ENCODE data around the gene TIRAP.

TIRAP gene

GRCh38 chr11:126328001-126328390 lies 45.1 kb downstream of the TIRAP start:
- FAIRE-seq, result no peak

- FAIRE-seq, result no peak
These were observed 45.6 kb downstream of the TIRAP start for GRCh38 chr11:126328444-126328843.

- no peak for FAIRE-seq
These were observed 46.2 kb downstream of the TIRAP start for GRCh38 chr11:126328938-126329643.

- no peak for FAIRE-seq
These were observed 46.8 kb downstream of the TIRAP start for GRCh38 chr11:126329644-126330211.

GRCh38 chr11:126331286-126331685 lies 48.4 kb downstream of the TIRAP start:
- no peak for FAIRE-seq

GRCh38 chr11:126332221-126332711 lies 49.4 kb downstream of the TIRAP start:
- FAIRE-seq, result no peak

GRCh38 chr11:126333142-126333541 lies 50.2 kb downstream of the TIRAP start:
- no peak for FAIRE-seq

- FAIRE-seq, result no peak
These were observed 52.0 kb downstream of the TIRAP start for GRCh38 chr11:126334659-126335462.

- FAIRE-seq, result no peak
These were observed 52.5 kb downstream of the TIRAP start for GRCh38 chr11:126335463-126335760.

- no peak for FAIRE-seq
These were observed 53.2 kb downstream of the TIRAP start for GRCh38 chr11:126336138-126336541.

GRCh38 chr11:126336671-126337101 lies 53.8 kb downstream of the TIRAP start:
- FAIRE-seq, result no peak

GRCh38 chr11:126337126-126337473 lies 54.2 kb downstream of the TIRAP start:
- no peak for FAIRE-seq

- FAIRE-seq, result no peak
These were observed 54.8 kb downstream of the TIRAP start for GRCh38 chr11:126337474-126338241.

- FAIRE-seq, result no peak
These were observed 55.6 kb downstream of the TIRAP start for GRCh38 chr11:126338346-126339055.

GRCh38 chr11:126339073-126339862 lies 56.4 kb downstream of the TIRAP start:
- no peak for FAIRE-seq

GRCh38 chr11:126339863-126340434 lies 57.1 kb downstream of the TIRAP start:
- no peak for FAIRE-seq

- FAIRE-seq, result no peak
These were observed 58.2 kb downstream of the TIRAP start for GRCh38 chr11:126340960-126341606.

GRCh38 chr11:126341760-126342161 lies 58.9 kb downstream of the TIRAP start:
- FAIRE-seq, result no peak

GRCh38 chr11:126343051-126343450 lies 60.2 kb downstream of the TIRAP start:
- FAIRE-seq, result no peak

Data from A204.1 (cell line).